Adipocyte (in vitro differentiated cells): Measurements from ENCODE around the gene TBX1.

Experiments used
- DNase-seq: peaks from one replicate; pipeline ENCODE4 v3.0.0-alpha.2; 2015; ENCODE audit warnings: low read depth
- H3K27me3 ChIP-seq: replicated peaks from 2 replicates; pipeline ENCODE4 v1.7.0; 2013; ENCODE audit warnings: mild to moderate bottlenecking, low read length, moderate library complexity; ENCODE audit not compliant: control insufficient read depth, insufficient read depth
- H3K36me3 ChIP-seq: 2 replicates; pipeline ENCODE4 v1.7.0; 2013; ENCODE audit warnings: low read length, mild to moderate bottlenecking, moderate library complexity; ENCODE audit not compliant: control insufficient read depth, insufficient read depth, severe bottlenecking
- H3K4me1 ChIP-seq: 2 replicates; pipeline ENCODE4 v1.7.0; 2013; ENCODE audit warnings: mild to moderate bottlenecking, low read length, moderate library complexity; ENCODE audit not compliant: control insufficient read depth, insufficient read depth
- H3K4me3 ChIP-seq: 2 replicates; pipeline ENCODE4 v1.7.0; 2013; ENCODE audit warnings: mild to moderate bottlenecking, low read length, moderate library complexity
- H3K9ac ChIP-seq: 2 replicates; pipeline ENCODE4 v1.7.0; 2013; ENCODE audit warnings: mild to moderate bottlenecking, low read length, moderate library complexity
- H3K9me3 ChIP-seq: 2 replicates; pipeline ENCODE4 v1.7.0; 2013; ENCODE audit warnings: mild to moderate bottlenecking, low read length, moderate library complexity; ENCODE audit not compliant: control insufficient read depth

The TBX1 gene

DNA sequence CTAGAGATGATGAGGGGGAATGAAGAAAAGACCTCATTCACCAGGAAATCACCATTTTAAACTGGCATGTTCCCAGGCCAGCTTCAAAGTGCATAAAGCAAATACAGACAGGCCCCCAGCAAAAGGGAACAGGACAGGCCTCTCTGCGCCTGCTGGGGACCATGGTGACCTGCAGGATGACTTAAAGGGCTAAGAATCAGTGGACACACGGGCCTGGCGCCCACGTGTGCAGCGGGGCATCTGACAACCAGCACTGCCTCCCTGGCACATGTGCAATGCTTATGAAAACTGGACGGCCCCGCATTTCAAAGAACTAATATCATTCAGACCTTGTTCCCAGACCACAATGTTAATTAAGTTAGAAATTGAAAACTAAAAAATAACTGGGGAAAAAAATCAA is 35.6 kb downstream of the TBX1 start:
- peaks cover 22% of the 10 kb centered on the region for H3K4me1 ChIP-seq

GRCh38 chr22:19797086-19798002 is 36.8 kb downstream of the TBX1 start:
- Histone ChIP-seq H3K4me1 (peaks cover 26% of the 10 kb centered on the region), H3K4me3 (no peak overlapping the region), H3K27me3 (no peaks in the 10 kb centered on the region), H3K36me3 (no peaks in the 10 kb centered on the region), H3K9me3 (no peaks in the 10 kb centered on the region), H3K9ac (no peak overlapping the region)
- DNase-seq, result no peak

More for the DNA sequence above, 35.6 kb downstream of the TBX1 start:
- no peak overlapping the region for H3K4me3 ChIP-seq
- no peaks in the 10 kb centered on the region for H3K27me3 ChIP-seq
- no peaks in the 10 kb centered on the region for H3K36me3 ChIP-seq
- H3K9ac ChIP-seq, result no peak overlapping the region
- H3K9me3 ChIP-seq, result no peaks in the 10 kb centered on the region
- DNase-seq, result no peak

DNA sequence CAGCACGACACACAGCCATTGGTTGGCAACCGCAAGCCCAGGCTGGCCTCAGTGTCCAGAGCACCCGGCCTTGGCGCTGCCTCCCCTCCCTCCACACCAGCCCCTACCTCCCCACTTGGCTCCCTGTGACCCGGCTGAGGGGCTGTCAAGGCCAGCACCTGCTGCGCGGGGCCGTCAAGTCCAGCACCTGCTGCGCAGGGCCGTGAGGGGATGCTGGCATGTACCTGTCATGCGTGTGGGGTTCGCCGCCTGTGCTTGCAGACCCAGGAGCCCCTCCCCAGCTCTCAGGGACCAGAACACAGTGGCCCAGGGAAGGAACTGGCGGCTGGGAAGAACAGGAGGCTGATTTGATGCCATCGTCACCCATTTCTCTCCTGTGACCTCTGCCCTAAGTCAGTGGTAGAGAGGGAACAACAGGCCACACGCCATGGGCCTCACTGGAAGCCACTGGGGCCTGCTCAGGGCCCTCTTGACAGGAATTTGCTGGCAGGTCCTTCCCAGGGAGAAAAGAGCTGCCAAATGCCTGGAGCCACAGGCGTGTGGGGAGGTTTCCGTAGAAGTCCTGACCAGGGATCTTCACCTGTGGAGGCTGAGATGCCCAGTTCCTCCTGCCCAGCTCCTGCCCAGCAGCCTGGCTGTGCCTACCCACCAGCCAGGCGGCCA is 37.6 kb downstream of the TBX1 start:
- no peaks in the 10 kb centered on the region for H3K27me3 ChIP-seq
- no peaks in the 10 kb centered on the region for H3K9me3 ChIP-seq
- DNase-seq, result no peak
- H3K36me3 ChIP-seq, result no peaks in the 10 kb centered on the region
- H3K4me3 ChIP-seq, result no peak overlapping the region
- H3K4me1 ChIP-seq, result peaks cover 26% of the 10 kb centered on the region
- H3K9ac ChIP-seq, result no peak overlapping the region

GRCh38 chr22:19798891-19799293 is 38.3 kb downstream of the TBX1 start:
- no peaks in the 10 kb centered on the region for H3K36me3 ChIP-seq

GRCh38 chr22:19799322-19800190 is 39.0 kb downstream of the TBX1 start:
- peak; percentile 97 for DNase-seq
- H3K4me1 ChIP-seq, result peaks cover 26% of the 10 kb centered on the region
- H3K9ac ChIP-seq, result no peak overlapping the region
- H3K4me3 ChIP-seq, result no peak overlapping the region
- no peaks in the 10 kb centered on the region for H3K27me3 ChIP-seq
- H3K9me3 ChIP-seq, result no peaks in the 10 kb centered on the region
- H3K36me3 ChIP-seq, result no peaks in the 10 kb centered on the region

More at GRCh38 chr22:19798891-19799293, 38.3 kb downstream of the TBX1 start:
- Histone ChIP-seq H3K4me3 (no peak overlapping the region), H3K9me3 (no peaks in the 10 kb centered on the region), H3K9ac (no peak overlapping the region), H3K27me3 (no peaks in the 10 kb centered on the region), H3K4me1 (peaks cover 26% of the 10 kb centered on the region)
- DNase-seq, result no peak

DNA sequence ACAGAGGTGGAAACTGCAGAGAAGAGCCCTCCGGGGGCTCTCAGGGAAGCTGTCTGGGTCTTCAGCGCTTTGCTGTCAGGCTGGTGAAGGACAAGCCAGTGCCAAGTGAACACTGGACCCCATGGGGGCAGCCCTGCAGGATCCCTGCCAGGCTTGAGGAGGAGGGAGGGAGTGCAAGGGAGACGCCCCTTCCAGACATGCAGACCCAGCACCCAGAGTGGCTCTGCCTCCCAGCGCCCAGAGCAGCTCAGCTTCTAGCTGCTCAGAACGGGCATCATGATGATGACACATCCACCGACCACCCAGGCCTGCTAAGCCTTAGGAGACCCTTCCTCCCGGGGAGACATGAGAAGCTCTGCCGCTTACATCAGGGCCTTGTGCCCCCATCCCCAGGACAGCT is 39.7 kb downstream of the TBX1 start:
- Histone ChIP-seq H3K4me1 (peaks cover 22% of the 10 kb centered on the region), H3K36me3 (no peaks in the 10 kb centered on the region), H3K9me3 (no peaks in the 10 kb centered on the region), H3K9ac (no peak overlapping the region), H3K4me3 (no peak overlapping the region), H3K27me3 (no peaks in the 10 kb centered on the region)
- DNase-seq, result no peak

DNA sequence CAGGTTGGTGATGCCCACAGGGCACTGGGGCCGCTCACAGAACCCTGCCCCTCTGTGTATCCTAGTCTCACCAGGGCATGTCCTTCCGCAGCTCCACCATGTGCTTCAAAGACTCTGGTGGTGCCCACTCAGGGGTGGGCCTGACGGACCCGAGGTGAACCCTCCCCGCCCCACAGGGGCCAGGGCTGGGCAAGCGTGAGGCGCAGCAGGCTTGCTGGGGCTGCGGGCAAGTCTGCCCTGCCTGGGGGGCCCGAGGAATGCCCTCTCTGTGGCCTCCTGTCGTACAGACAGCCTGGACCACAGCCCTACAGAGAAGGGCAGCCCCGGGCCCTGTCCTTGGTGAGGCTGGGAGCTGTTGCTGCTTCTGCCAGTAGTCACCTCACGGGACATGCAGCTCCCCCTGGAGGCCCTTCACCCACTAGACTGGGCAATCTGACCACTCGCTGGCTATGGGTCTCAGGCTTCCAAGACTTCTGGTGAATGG is 40.2 kb downstream of the TBX1 start:
- no peaks in the 10 kb centered on the region for H3K36me3 ChIP-seq
- H3K9me3 ChIP-seq, result no peaks in the 10 kb centered on the region
- H3K4me1 ChIP-seq, result peaks cover 17% of the 10 kb centered on the region
- H3K4me3 ChIP-seq, result no peak overlapping the region
- H3K27me3 ChIP-seq, result no peaks in the 10 kb centered on the region
- no peak overlapping the region for H3K9ac ChIP-seq
- DNase-seq, result peak; percentile 41

DNA sequence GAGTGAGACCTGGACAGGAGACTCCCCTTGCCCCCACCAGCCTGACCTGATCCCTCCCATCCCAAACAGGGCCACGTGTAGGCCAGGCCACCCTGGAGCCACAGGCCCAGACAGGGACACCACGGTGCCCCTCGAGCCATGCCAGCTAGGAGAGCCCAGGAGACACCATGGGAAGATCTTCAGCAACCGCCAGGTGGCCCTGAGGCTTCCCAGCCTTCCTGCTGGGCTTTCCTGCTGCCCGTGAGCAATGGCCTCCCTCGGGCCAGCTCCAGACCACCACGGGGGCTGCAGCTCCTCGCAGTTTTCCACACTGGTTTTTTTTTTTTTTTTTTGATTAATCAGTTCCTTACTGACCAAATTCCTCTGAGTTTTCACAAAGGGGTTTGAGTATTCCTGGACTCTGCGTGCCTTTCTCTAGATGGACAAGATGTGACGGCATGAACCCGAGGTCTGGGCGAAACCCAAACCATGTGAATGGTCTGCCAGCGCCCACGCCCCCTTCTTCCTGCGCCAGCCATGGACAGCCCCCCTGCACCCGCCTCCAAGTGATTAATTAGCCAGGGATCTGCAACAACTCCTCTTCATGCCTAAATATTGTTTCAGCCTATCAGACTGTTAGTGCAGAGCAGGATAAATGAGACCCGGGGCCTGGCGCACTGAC is 40.9 kb downstream of the TBX1 start:
- Histone ChIP-seq H3K4me3 (no peak overlapping the region), H3K9ac (no peak overlapping the region), H3K27me3 (no peaks in the 10 kb centered on the region), H3K4me1 (peaks cover 16% of the 10 kb centered on the region), H3K36me3 (no peaks in the 10 kb centered on the region), H3K9me3 (no peaks in the 10 kb centered on the region)
- no peak for DNase-seq

GRCh38 chr22:19802001-19802893 is 41.7 kb downstream of the TBX1 start:
- H3K9ac ChIP-seq, result no peak overlapping the region
- no peak overlapping the region for H3K4me3 ChIP-seq
- no peak for DNase-seq
- H3K4me1 ChIP-seq, result peaks cover 16% of the 10 kb centered on the region
- no peaks in the 10 kb centered on the region for H3K9me3 ChIP-seq
- no peaks in the 10 kb centered on the region for H3K27me3 ChIP-seq
- H3K36me3 ChIP-seq, result no peaks in the 10 kb centered on the region
